ENCODE results near the gene CDK15.

- TF ChIP-seq EZH2 (IDR thresholded peaks at IDR 0.05) (no peak), POLR2AphosphoS5 (IDR thresholded peaks at IDR 0.05; ENCODE audit: borderline replicate concordance, low read depth, low read length) (no peak), FOXP2 (optimal IDR thresholded peaks at IDR 0.05; ENCODE audit: control extremely low read depth, extremely low read length, insufficient read depth) (no peak)
Measured at GRCh38 chr2:201933792-201934237, 127.5 kb downstream of the CDK15 start.
